Muscle layer of duodenum (tissue), 2 donors: ENCODE results near the gene TIGD3.

Experiments
- H3K27ac ChIP-seq: one replicate; pipeline ENCODE4 v1.7.0; 2013; ENCODE audit warnings: mild to moderate bottlenecking, low read length
- H3K27me3 ChIP-seq: one replicate; pipeline ENCODE4 v1.7.0; 2013; ENCODE audit warnings: low read depth, mild to moderate bottlenecking, control low read depth, low read length
- H3K36me3 ChIP-seq, 2 donors: one replicate each; pipeline ENCODE4 v1.7.0; 2013; ENCODE audit warnings: low read length in 2 of 2, control low read depth in 1 of 2, mild to moderate bottlenecking in 1 of 2; ENCODE audit not compliant: insufficient read depth in 2 of 2, control insufficient read depth in 1 of 2
- H3K4me1 ChIP-seq, 2 donors: one replicate each; pipeline ENCODE4 v1.7.0; 2013; ENCODE audit warnings: low read length in 2 of 2, mild to moderate bottlenecking in 2 of 2, control low read depth in 1 of 2, moderate library complexity in 1 of 2; ENCODE audit not compliant: insufficient read depth in 2 of 2, control insufficient read depth in 1 of 2
- H3K4me3 ChIP-seq, 2 donors: one replicate each; pipeline ENCODE4 v1.7.0; 2013; ENCODE audit warnings: low read length in 2 of 2, low read depth in 1 of 2, mild to moderate bottlenecking in 1 of 2
- H3K9me3 ChIP-seq, 2 donors: one replicate each; pipeline ENCODE4 v1.7.0; 2013; ENCODE audit warnings: low read length in 2 of 2, control low read depth in 1 of 2, mild to moderate bottlenecking in 1 of 2; ENCODE audit not compliant: control insufficient read depth in 1 of 2
- donor health status: healthy.

Gene TIGD3

DNA sequence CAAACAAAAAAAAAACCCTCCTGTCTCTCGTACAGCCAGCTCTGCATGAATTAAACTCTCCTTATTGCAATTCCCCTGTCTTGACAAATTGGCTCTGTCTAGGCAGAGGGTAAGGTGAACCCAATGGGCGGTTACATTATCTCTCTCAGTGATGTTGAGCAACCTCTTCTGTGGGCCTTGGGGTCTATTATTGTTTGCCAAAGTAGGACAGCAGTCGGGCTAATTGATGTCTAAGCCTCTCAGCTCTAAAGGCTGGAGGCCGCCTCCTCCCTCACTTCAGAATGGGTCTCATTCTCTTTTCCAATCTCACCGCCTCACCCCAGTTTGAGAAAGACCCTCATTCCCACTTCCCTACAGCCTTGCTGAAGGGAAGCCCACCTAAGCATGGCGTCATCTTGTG is 29.2 kb downstream of the TIGD3 start:
- Histone ChIP-seq H3K4me3 (no peak overlapping the region), H3K27me3 (no peaks in the 10 kb centered on the region), H3K36me3 (peaks cover 3 to 7% of the 10 kb centered on the region in 2 donors), H3K9me3 (no peaks in the 10 kb centered on the region), H3K27ac (peak overlapping the region; percentile 45), H3K4me1 (peaks cover 15 to 24% of the 10 kb centered on the region in 2 donors)

DNA sequence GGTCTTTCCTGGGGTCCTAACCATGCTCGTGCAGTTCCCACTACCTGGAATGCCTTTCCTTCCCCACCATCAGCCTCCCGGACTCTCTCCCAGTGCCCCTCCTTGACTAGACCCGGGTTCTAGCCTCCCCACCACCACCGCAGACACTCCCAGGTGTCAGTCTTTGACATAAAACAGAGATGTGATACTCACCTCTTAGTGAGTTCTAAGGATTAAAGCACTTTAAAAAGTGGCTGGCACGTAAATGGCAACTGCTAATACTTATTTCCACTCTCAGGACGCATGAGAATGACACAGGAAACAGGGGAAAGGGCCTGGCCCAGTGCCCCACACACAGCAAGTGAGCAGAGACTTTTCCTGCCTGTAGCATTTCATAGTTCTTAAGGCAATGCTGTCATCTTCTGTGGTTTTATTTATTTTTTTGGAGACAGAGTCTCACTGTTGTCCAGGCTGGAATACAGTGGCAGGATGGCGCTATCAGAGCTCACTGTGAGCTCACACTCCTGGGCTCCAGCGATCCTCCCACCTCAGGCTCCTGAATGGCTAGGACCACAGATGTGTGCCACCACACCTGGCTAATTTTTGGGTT is 29.8 kb downstream of the TIGD3 start:
- H3K27me3 ChIP-seq, result no peaks in the 10 kb centered on the region
- peaks cover 15 to 30% of the 10 kb centered on the region in 2 donors for H3K4me1 ChIP-seq
- H3K27ac ChIP-seq, result peak overlapping the region; percentile 45
- H3K9me3 ChIP-seq, result no peaks in the 10 kb centered on the region
- peaks cover 5 to 7% of the 10 kb centered on the region in 2 donors for H3K36me3 ChIP-seq
- no peak overlapping the region for H3K4me3 ChIP-seq

DNA sequence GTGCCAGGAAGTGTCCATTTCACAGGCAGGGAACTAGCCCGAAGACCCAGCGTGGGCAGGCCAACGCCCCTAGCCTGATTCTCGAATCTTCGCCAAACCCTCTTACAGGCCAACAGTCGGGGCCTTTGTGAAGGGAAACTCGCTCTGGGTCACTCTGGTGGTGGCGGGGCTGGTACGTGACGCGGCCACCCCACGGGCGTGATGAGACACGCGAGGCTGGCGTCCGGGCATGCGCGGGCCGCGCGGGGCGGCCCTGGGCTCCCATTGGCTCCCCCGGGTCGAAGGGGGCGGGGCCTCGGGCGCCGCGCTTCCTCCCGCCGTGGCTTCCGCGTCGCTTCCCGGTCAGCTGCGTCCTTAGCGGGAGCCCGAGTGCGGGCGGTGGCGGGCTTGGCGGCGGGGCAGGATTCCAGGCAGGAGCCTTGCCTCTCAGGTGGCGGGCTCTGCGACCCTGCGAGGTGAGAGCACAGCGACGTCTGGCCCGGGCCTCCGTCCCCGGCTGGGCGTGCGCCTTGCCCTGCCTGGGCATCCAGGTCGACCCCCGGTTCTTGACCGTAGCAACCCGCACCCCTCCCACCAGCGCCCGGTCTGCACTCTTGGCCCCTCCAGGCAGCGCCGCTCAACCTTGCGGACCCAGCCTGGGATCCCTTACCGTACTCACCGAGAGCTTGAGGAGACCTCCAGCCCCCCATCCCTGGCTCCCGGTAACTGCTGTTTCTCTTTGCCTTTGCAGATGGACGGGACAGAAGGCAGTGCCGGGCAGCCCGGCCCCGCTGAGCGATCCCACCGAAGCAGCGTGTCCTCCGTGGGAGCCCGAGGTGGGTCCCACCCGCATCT is 32.0 kb downstream of the TIGD3 start, which contains the start of gene FRMD8:
FRMD8 (plus strand) TSS at position 331 of the 834 bp plus-strand sequence; CDS start at position 731, 400 bp downstream.
- Histone ChIP-seq H3K36me3 (peaks cover 5 to 13% of the 10 kb centered on the region in 2 donors), H3K27ac (peak within 1 kb of the TSS; percentile 93), H3K9me3 (no peaks in the 10 kb centered on the region), H3K4me3 (peak within 1 kb of the TSS; percentile 67 to 86), H3K4me1 (peaks cover 17 to 41% of the 10 kb centered on the region in 2 donors), H3K27me3 (no peaks in the 10 kb centered on the region)

DNA sequence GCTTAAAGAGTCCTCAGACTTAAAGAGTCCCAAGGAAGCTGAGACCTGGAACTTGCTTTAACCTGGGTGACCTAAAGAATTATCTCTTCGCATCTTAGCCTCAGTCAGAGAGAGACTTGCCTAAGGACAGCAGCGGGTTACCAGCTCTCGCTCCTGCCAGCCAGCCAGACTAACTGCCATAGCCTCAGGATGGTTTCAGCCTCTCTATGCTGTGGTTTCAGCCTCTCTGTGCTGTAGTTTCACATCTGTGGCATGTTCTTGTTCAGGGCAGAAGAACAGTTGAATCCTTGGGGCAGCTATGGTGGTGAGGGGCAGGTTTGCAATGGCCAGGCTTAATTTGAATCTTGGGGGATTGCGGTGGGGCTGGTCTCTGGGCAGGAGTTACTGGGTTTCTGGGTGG is 34.2 kb downstream of the TIGD3 start:
- peaks cover 8 to 18% of the 10 kb centered on the region in 2 donors for H3K36me3 ChIP-seq
- H3K4me3 ChIP-seq, result peak overlapping the region in 1 of 2 donors; percentile 8
- H3K9me3 ChIP-seq, result no peaks in the 10 kb centered on the region
- no peaks in the 10 kb centered on the region for H3K27me3 ChIP-seq
- H3K27ac ChIP-seq, result no peak overlapping the region
- H3K4me1 ChIP-seq, result peaks cover 9 to 40% of the 10 kb centered on the region in 2 donors

DNA sequence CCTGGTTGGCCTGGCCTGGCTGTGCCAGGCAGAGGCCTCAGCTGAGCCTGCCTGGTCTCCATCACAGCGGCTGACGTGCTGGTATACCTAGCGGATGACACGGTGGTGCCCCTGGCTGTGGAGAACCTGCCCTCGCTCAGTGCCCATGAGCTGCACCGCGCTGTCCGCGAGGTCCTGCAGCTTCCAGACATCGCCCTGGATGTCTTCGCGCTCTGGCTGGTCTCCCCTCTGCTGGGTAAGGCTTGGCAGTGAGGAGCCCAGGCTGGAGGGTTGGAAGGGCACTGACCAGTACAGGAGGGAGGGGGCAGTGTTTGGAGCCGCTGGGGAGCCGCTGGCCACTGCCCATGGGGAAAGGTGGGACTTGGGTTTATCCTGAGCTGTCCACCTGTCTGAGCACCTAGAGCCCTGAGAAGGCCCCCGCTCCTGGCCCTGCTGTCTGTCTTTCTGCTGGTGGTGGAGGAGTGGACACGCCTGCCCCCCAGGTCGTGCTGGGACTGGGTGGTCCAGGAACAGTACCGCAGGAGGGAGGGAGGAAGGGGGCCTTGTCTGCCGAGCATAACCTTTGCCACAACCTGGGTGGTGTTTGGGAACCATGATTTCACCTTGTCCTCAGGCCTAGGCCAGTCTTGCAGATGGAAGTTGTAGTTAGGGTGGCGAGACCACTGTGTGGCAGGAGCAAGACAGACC is 34.9 kb downstream of the TIGD3 start:
- Histone ChIP-seq H3K4me1 (peaks cover 2 to 40% of the 10 kb centered on the region in 2 donors), H3K36me3 (peaks cover 8 to 24% of the 10 kb centered on the region in 2 donors), H3K27me3 (no peaks in the 10 kb centered on the region), H3K27ac (no peak overlapping the region), H3K4me3 (no peak overlapping the region), H3K9me3 (no peaks in the 10 kb centered on the region)

DNA sequence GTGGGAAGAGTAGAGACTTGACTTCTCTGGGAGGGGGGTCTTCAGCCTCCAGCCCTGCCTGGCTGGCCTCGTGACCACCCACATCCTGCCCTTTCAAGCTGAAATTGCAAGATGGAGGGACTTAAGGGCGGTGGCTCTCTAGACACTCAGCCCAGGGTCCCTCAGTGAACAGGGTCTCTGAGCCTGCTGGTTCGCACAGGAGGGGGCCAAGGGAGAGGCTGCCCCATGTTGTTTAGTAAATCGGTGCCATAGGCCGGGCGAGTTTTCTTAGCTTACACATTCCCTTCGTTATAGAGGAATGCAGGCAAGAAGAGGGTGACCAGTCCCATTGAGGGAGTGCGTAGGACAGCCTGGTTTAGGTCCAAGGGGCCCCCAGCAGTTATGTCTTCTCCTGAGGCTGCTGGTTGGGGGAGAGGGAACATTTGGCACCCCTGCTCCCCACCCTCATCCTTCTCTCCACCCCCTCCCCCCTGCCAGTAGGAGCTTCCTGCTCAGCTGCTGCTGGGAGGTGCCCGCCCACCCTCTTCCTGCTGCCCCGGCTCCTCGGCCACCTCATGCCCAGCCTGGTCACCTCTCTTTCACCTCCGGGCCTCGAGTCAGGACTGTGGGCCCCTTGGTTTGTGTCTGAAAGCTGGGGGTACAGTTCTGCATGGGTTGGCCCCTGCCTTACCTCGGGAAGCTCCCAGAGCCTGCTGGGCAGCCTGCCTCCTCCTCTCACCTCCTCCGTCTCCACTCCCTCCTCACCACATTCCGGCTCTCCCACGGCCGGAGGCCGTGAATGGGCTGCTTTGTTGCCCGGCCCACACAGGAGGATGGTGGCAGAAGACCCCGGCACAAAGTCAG is 35.8 kb downstream of the TIGD3 start:
- Histone ChIP-seq H3K9me3 (no peaks in the 10 kb centered on the region), H3K27me3 (no peaks in the 10 kb centered on the region), H3K4me1 (peaks cover 2 to 40% of the 10 kb centered on the region in 2 donors), H3K36me3 (peaks cover 8 to 30% of the 10 kb centered on the region in 2 donors), H3K4me3 (peak overlapping the region; percentile 5 to 28), H3K27ac (peak overlapping the region; percentile 16)

DNA sequence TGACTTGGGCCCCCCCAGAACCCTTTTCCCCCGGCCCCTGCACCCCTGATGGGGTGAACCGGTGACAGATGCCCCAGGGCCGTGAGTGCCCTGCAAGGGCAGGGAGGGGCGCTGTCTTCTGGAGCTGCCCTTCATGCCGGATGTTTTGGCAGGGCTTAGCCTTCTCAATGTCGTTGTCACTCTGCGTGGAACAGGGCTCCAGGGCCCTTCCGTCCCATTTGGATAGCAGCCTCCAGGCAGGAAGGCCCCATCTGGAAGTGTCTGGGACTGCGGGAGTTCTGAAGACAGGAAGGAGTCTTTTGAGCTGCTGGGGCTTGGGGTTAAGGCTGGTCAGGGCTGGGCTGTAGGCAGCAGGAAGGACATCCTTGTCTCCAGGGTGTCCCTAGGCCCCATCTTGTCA is 36.4 kb downstream of the TIGD3 start:
- Histone ChIP-seq H3K9me3 (no peaks in the 10 kb centered on the region), H3K4me1 (peaks cover 2 to 40% of the 10 kb centered on the region in 2 donors), H3K27ac (peak overlapping the region; percentile 16), H3K4me3 (peak overlapping the region; percentile 5 to 28), H3K27me3 (no peaks in the 10 kb centered on the region), H3K36me3 (peaks cover 8 to 30% of the 10 kb centered on the region in 2 donors)

DNA sequence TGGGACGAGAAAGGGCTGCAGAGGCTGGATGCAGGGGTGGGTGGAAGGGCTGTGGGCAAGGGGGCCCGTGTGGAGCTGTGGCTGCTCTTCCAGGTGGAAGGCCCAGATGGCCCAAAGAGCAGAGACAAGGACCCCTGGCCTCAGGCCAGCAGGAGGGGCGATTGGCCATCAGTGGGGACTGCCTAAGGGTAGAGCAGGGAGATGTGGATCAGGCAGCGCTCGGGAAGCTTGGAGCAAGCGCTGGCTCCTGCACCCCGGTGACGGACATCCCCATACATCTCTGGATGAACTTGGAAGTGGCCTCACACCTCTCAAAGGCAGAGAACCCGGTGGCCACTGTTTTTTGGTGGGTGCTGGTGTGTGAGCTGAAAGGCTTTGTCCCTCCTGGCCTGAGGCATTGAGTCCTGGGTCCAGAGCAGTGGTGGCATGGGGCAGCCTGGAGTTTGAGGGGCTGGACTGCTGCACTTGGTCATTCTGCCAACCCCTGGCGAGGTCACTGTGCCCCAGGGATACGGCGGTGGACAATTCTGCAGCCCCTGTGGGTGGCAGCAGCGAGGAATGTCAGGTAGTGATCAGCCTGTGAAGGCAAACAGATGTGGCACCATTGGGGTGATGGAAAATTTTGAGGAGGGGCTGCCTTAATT is 37.8 kb downstream of the TIGD3 start:
- Histone ChIP-seq H3K36me3 (peaks cover 12 to 42% of the 10 kb centered on the region in 2 donors), H3K4me1 (peaks cover 2 to 40% of the 10 kb centered on the region in 2 donors)

DNA sequence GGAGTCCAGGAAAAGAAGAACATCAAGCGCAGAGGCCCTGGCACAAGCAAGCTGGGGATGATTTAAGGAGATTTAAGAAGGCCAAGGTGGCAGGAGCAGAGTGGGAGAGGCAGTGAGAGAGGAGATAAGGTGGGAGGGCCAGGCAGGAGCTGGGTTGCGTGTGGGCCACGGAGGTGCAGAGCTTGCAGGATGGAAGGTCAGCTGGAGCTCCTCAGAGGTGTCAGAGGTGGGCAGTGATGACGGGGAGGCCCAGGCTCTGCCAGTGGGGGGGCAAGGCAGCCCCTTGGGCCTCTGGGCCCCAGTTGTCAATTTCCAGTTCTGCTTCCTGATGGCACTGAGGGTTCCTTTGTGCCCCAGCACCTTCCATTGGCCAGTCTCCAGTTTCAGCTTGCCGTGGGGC is 38.3 kb downstream of the TIGD3 start:
- H3K36me3 ChIP-seq, result peaks cover 13 to 47% of the 10 kb centered on the region in 2 donors
- H3K4me3 ChIP-seq, result no peak overlapping the region
- no peaks in the 10 kb centered on the region for H3K9me3 ChIP-seq
- peaks cover 2 to 37% of the 10 kb centered on the region in 2 donors for H3K4me1 ChIP-seq
- H3K27ac ChIP-seq, result no peak overlapping the region
- no peaks in the 10 kb centered on the region for H3K27me3 ChIP-seq

More for the DNA sequence above, 37.8 kb downstream of the TIGD3 start:
- Histone ChIP-seq H3K4me3 (no peak overlapping the region), H3K27me3 (no peaks in the 10 kb centered on the region), H3K27ac (no peak overlapping the region), H3K9me3 (no peaks in the 10 kb centered on the region)

DNA sequence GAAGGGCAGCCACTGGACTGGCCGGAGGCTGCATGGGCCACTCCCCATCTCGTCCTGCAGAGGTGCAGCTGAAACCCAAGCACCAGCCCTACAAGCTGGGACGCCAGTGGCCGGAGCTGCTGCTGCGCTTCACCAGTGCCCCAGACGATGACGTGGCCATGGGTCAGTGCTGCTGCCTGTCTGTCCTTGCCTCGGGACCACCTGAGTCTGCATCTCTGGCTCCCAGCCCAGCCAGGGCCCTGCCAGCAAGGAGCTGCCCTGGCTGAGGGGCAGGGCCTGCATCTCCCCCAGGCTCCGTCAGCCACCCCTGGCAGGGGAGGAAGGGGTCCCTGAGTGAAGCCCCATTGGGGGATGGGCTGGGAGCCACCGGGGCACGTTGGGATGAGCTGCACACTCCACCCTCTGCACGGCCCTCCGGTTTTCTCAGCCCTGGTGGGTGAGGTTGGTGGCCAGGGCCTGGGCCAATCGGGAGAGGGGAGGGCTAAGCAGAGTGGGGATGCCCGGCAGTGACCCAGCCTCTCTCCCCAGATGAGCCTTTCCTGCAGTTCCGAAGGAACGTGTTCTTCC is 39.0 kb downstream of the TIGD3 start:
- H3K4me1 ChIP-seq, result peaks cover 2 to 30% of the 10 kb centered on the region in 2 donors
- H3K36me3 ChIP-seq, result peaks cover 14 to 54% of the 10 kb centered on the region in 2 donors

More for the DNA sequence above, 39.0 kb downstream of the TIGD3 start:
- Histone ChIP-seq H3K4me3 (no peak overlapping the region), H3K27ac (no peak overlapping the region), H3K9me3 (no peaks in the 10 kb centered on the region), H3K27me3 (no peaks in the 10 kb centered on the region)
